Embryonic facial prominence (tissue), 1 donor: ENCODE results near the gene SERGEF.

Experiments
- DNase-seq: peaks from one replicate; pipeline ENCODE4 v3.0.0-alpha.2; 2016; ENCODE audit errors: extremely low spot score

SERGEF gene

GRCh38 chr11:18012906-18013781 is at the start of gene SERGEF:
SERGEF (minus strand) TSS chr11:18013047; CDS start chr11:18013010, 37 bp downstream.
- no peak for DNase-seq

GRCh38 chr11:18061351-18061750 is 48.5 kb upstream of the SERGEF start:
- DNase-seq, result no peak

GRCh38 chr11:18056561-18057181 is 43.8 kb upstream of the SERGEF start:
- DNase-seq, result no peak

DNA sequence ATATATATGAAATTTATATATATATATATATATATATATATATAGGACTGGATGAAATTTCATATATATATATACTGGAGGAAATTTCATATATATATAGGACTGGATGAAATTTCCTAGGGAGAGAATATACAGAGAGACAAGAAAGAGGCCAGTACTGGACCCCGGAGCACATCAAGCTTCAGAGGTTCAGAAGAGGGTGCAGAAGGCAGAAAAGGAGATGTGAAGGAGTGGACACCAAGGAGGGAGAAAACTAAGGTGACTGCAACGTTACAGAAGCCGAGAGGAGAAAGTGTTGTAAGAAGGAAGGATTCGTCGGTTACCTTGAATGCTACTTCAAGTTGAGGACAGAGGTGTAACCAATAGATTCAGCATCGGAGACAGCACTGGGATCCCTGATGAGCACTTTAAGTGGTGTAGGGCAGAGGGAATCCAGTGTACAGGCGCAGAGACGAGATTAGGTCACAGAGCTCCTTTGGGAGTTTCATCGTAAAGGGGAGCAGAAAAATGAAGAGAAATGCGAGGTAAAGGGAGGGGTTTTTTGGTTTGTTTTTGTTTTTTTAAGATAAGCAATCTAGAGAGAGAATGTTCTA is 41.8 kb upstream of the SERGEF start:
- DNase-seq, result no peak

GRCh38 chr11:18050848-18051247 is 38.0 kb upstream of the SERGEF start:
- DNase-seq, result no peak

GRCh38 chr11:18046116-18046777 is 33.4 kb upstream of the SERGEF start, which contains the start of gene TPH1:
TPH1 (minus strand) TSS chr11:18046269; CDS start chr11:18040762, 5,507 bp downstream.
- DNase-seq, result no peak

GRCh38 chr11:18036456-18036855 is 23.6 kb upstream of the SERGEF start:
- no peak for DNase-seq

DNA sequence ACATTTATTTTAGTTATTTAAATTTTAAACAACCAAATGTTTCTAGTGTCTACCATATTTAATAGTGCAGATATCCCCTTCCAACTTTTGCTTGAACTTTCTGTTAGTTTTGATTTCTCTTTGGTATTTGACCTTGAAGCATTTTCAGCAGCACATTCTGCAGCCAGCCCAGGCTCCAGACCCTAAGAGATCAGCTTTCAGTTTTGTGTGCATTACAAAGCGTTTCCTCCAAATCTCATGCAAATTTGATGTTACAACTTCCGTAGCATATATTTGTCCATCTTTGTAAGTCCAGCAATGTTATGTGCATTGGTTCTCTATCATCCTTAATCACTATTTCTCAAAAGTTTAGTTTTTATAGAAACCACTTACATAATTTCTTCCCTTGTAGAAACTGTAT is 14.6 kb upstream of the SERGEF start:
- no peak for DNase-seq

DNA sequence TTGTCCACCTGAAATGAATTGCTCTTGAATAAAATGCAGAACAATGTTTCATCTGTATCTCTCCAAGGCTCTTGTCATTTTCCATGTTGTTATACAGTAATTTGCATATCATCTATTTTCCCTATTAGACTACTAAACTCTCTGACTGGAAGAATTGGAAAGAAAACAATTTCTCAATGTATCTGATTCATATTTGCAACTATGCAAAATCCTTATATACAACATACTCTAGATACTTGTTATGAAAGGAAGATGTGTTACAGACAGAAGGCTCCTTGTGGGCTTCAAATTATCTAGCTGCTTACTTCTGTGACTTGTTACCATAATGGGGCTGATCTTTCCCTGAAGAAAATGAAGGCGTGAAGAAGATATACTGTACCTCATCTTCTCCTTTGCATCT is 9.6 kb upstream of the SERGEF start:
- no peak for DNase-seq

- no peak for DNase-seq
Measured at GRCh38 chr11:18019650-18020049, 6.8 kb upstream of the SERGEF start.

DNA sequence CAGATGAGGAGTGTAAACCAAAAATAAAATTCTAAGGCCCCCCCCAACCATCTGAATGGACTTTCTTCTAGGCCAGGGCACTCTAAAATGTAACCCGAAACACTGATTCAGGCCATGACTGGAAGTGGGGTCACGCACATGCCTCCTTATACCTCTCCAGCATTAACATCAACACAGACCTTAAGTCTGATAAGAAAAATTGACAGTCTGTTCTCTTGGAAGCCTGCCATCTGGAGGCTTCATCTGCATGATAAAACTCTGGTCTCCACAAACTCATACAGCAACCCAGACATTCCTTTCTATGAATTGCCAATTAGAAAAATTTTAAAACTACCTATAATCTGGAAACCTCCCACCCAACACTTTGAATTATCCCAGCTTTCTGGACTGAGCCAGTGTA is 3.9 kb upstream of the SERGEF start:
- no peak for DNase-seq

DNA sequence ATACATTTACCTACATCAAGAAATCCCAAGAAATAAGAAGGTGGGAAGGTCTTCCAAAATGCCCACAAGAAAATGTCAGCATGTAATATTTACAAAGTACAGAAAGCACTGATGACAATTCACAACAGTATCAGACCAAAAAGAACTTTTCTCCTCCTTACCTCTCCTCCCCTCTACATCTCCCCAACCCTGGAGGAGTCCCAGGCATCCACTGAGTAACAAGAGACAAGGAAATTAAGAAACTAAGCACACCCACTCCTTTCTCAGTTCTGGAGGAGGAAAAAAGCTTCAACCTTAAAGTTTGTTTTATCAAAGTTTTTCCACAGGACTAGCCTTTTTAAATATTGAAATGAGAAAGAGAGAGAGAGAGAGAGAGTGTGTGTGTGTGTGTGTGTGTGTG is 2.0 kb upstream of the SERGEF start:
- DNase-seq, result no peak

DNA sequence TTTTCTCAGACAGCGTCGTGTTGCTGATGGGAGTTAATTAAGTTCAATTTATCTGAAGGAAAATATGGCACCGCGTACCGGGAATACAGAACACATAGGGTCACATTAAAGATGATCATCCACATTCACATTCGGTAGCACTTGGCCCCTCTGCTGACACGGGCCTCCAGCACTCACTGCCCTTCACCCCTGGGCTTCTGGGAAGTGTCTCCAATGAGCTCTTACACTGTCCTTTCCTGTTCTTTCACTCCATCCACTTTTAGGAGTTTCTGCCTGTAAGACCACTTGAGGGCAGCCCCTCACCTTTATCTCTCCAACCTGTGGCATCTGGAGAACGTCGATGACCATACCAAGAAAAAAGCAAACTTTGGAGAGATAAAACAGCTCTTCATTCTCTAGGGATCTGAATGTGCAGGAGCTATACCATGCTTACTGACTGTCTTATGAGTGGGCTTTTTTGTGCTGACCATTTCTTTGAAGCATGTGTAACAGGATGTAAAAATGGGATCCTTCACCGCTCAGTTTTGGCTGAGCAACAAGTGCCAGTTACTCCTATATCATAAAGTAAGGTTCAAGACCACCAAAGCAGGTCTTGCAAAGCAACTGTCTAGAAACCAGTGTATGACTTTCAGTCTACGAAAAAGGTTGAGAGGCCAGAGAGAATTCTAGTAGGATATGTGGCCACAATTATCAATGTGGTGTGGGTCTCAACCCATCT is 1.1 kb upstream of the SERGEF start:
- no peak for DNase-seq

DNA sequence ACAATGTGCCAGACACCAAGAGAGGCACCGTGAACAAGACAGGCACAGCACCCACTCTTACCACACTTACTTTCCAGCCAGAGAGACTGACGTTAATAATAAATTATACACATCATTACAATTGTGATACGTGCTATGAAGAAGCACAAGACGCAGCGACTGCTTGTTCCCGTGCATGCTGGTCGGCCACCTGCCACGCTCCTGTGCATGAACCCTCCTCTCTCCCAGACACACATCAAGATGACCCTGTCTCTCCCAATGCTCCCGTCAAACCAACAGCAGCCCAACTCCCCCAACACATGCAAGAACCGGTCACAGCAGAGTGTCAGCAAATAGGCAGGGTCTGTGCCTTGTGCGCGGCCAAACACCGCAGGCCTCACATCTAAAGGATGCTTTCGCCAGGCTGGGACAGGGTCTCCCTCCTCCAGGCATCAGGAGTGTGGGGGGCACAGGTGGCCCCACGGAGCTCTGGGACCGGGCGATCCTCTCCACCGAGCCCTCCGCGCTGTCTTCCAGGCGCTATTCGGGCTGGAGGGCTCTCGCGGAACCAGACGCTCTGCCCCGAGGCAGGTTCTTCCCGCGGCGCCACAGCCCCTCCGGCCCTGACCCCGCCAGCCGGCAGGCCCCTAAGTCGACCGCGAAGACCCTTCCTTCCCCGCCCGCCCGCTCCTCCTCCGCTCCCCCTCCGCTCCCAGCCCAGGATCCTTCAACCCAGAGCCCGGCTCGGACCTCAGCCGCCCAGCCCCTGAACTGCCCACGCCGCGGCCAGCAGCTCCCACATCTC is 533 bp downstream of the SERGEF start:
- DNase-seq, result no peak

- no peak for DNase-seq
Measured at GRCh38 chr11:18011633-18012032, 1.2 kb downstream of the SERGEF start.

DNA sequence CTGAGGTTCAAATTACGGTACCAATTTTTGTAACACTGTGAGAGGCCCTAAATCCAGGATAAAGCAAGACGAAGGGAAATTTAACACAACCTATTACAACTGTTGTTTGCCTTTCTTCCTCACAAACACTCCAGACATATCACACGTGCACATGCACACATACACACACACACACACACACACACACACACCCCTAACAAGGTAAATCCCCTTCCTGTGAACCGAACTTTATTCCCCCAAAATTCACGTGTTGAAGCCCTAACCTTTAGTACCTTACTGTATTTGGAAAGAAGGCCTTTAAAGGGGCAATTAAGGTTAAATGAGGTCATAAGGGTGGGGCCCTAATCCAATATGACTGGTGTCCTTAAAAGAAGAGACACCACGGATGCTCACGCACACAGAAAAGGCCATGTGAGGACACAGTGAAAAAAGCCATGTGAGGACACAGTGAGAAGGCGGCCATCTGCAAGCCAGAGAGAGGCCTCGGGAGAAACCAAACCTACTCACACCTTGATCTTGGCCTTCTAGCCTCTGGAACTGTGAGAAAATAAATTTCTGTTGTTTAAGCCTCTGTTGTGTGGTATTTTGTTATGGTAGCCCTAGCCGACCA is 1.8 kb downstream of the SERGEF start:
- no peak for DNase-seq

DNA sequence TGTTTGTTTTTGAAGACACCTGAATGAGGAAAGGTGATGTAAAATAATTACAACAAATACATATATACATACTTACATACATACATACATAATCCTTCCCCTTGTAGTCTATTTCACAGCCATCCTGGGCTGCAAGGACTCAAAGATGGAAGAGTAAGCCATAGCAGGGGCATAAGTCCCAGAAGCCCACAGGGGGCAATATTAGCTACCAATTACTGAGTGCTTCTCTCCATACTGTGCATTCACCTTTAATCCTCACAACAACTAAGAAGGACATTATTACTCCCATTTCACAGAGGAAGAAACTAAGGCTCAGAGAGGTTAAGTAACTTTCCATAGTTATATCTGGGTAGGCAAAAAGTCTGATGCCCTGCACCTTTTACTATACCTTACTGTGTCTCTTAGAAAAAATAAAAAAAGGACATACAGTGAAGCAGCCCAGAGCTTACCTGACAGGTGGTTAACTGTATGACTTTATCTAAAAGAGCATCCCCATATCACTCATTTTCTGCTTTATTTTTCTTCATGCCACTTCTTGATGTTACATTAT is 2.7 kb downstream of the SERGEF start:
- no peak for DNase-seq

- no peak for DNase-seq
Measured at GRCh38 chr11:18005376-18006129, 7.3 kb downstream of the SERGEF start.

DNA sequence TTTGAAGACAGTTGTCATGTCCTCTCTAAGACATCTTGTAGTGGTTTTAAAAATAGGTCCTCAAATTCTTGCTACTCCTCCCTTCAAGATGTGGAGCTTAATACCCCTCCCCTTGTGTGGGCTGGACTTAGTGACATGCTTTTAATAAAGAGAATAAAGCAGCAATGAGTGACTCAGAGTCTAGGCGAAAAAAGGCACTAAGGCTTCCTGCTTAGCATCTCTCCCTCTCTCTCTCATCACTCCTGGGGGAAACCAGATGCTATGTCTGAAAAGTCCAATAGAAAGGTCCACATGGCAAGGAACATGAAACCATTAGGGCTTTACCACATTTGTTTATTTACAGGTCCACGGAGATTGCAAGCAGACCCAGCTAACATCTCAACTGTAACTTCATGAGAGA is 11.7 kb downstream of the SERGEF start:
- no peak for DNase-seq
